Right lobe of liver (tissue), 6 donors: ENCODE results near the gene FAR2. TPM values are rescaled to one million over a fixed set of nuclear protein-coding genes. Genes with fewer than 3 reads are reported as not detected.

Experiments
- ATAC-seq, 4 donors: fragments of 200-7000 bp; cut with Tn5 transposase; one replicate each; pipeline ENCODE4 v1.9.1; 2020; ENCODE audit warnings: mild to moderate bottlenecking in 4 of 4, moderate library complexity in 4 of 4
- DNase-seq, 3 donors: peaks; one replicate each; pipeline ENCODE4 v3.0.0-alpha.2; 2020
- H3K27ac ChIP-seq, 3 donors: fragments of 200-600 bp; one replicate each; pipeline ENCODE4 v1.8.0; 2022
- H3K27me3 ChIP-seq, 2 donors: fragments of 200-600 bp; one replicate each; pipeline ENCODE4 v1.8.0; 2022
- H3K36me3 ChIP-seq, 4 donors: fragments of 200-600 bp; sonication (generic) in 1 of 4; one replicate each; pipeline versions ENCODE4 v1.5.1 to v1.8.0; 2017 to 2022; ENCODE audit warnings: control low read depth in 1 of 4
- H3K4me1 ChIP-seq, 4 donors: fragments of 200-600 bp; sonication (generic) in 1 of 4; one replicate each; pipeline versions ENCODE4 v1.5.1 to v1.8.0; 2017 to 2022; ENCODE audit warnings: control low read depth in 1 of 4
- H3K4me3 ChIP-seq, 3 donors: fragments of 200-600 bp; one replicate each; pipeline ENCODE4 v1.8.0; 2022
- H3K9me3 ChIP-seq, 4 donors: fragments of 200-600 bp; sonication (generic) in 1 of 4; one replicate each; pipeline versions ENCODE4 v1.5.1 to v1.8.0; 2017 to 2022; ENCODE audit warnings: control low read depth in 1 of 4
- CTCF ChIP-seq, 4 donors: fragments of 200-600 bp in 3 of 4; fragments of 450-650 bp in 1 of 4; IDR thresholded peaks; one replicate each; pipeline versions ENCODE4 v1.5.1 to v1.8.0; 2016 to 2022; ENCODE audit warnings: antibody characterized with exemption in 4 of 4, mild to moderate bottlenecking in 2 of 4
- POLR2A ChIP-seq: fragments of 450-650 bp; IDR thresholded peaks from one replicate; pipeline ENCODE4 v1.6.1; 2017; ENCODE audit warnings: antibody characterized with exemption, mild to moderate bottlenecking
- WGBS: methylation state at CpG from one replicate; pipeline ENCODE4 v1.1.6; 2018; ENCODE audit warnings: low coverage, low lambda C conversion rate; ENCODE audit not compliant: insufficient coverage; ENCODE audit errors: missing lambda C conversion rate; 5-methylcytosine and 5-hydroxymethylcytosine counted together
- intact Hi-C, 2 donors: fragments of 100-400 bp; cut with DNase I; formaldehyde crosslinking; loops; one replicate each; pipeline versions ENCODE4 v1.11.2 to v1.14.1; 2022
- total RNA-seq, 6 experiments: library from RNA; depleted of rRNA in 2 of 6; stranded (reverse); fragments of >200 nt in 2 of 6; fragmentation: NEBNext Ultra II Directional in 3 of 6; extraction: Animal tissue kit (Norgen Biotek cat#: 25700) in 3 of 6; gene quantifications; one replicate each; pipeline versions ENCODE4 v1.1.0 to v1.2.4, GENCODE V29; 2016 to 2023
- donor health status: DM: no; HTN: yes; CAD: no.
- donor health status: DM: no; HTN: no; CAD: no.
- donor health status: DM: no; HTN: no; CAD: no.
- donor health status: DM: no; HTN: yes; CAD: no.
- donor health status: DM: no; HTN: yes; CAD: no.

Gene FAR2
- total RNA-seq, 6 experiments from 2014 or later, result 0.87 to 3.4 (median 1.9) TPM

DNA sequence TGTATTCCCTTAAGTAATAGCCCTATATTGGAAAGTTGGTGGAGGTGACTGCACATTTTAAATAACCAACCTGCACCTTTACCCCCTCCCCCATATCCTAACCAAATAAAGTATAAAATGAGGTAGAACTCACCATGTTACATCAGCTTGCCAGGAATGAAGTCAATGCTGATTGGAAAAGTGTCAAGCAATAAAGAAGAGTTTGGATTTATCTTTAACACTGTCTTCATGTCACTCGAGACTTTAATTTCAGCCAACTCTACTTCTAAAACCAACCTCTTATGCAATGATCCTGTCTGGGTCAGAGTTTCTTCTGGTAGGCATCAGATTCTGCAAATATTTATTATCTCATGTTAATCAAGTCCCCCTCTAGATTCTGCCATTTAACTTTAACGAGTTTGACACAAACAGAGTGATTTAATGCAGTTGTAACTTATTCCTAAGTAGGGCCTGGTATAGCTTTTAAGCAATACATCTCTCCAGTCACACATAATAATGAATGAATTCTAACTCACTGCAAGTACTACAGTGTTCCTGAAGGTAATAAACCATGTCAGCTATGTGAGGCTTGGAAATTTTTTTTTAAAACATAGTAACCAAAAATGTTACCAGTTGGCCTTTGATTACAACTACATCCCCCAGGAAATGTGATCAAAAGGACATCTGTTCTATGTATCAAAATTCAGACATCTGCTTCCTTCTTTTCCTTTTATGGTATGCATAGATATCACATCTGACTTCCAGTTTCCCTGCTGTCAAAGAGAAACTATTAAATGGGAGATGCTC, 133.1 kb downstream of the FAR2 start:
- Histone ChIP-seq H3K4me1 (no peaks in the 10 kb centered on the region), H3K27me3 (no peaks in the 10 kb centered on the region), H3K4me3 (no peak overlapping the region), H3K27ac (no peak overlapping the region), H3K9me3 (no peaks in the 10 kb centered on the region), H3K36me3 (no peaks in the 10 kb centered on the region)
- ATAC-seq (no peak), DNase-seq (no peak)
- WGBS, result 42% methylated on average over 2 of the region's 2 CpGs
- intact Hi-C loops, result no loop called here
- no peak for TF ChIP-seq POLR2A
- TF ChIP-seq CTCF (IDR thresholded peaks at IDR 0.05), result no peak

DNA sequence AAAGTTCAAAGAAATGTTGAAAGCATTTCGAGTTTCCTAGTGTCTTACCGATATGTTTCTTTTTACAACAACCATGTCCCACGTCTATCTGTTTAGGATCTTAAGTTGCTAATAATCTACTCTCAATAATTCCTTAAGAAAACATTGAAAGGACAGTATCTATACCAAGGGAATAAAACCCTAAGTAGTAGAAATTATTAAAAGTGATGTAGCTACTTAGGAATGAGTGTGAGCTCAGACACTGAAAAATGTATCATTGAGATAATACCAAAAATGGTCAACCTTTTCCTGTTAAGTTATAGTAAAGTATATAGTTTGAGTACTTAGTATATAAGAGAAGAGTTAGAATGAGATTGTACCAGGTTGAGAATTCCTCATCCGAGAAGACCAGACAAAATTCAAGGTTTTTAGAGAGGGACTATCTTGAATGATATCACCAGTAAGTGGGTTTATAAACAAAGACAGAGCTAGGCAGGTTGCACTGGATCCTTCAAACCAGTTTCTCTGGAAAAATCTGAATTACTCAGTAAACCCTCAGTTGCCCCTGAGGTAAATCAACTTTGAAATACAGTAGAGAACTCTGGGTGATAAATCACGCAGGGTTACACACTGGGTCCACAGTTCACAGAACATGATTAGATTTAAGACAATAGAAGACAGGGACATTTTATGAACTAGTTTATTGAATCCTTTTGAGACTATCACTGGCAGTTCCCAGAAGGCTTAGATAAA, 135.1 kb downstream of the FAR2 start:
- no peak overlapping the region for H3K27ac ChIP-seq
- H3K4me1 ChIP-seq, result no peaks in the 10 kb centered on the region
- no peak overlapping the region for H3K4me3 ChIP-seq
- intact Hi-C loops, result no loop called here
- ATAC-seq (no peak), DNase-seq (no peak)
- no peaks in the 10 kb centered on the region for H3K9me3 ChIP-seq
- WGBS, result 71% methylated on average over 5 of the region's 5 CpGs
- TF ChIP-seq CTCF (IDR thresholded peaks at IDR 0.05), result no peak
- no peak for TF ChIP-seq POLR2A
- H3K27me3 ChIP-seq, result no peaks in the 10 kb centered on the region
- no peaks in the 10 kb centered on the region for H3K36me3 ChIP-seq

DNA sequence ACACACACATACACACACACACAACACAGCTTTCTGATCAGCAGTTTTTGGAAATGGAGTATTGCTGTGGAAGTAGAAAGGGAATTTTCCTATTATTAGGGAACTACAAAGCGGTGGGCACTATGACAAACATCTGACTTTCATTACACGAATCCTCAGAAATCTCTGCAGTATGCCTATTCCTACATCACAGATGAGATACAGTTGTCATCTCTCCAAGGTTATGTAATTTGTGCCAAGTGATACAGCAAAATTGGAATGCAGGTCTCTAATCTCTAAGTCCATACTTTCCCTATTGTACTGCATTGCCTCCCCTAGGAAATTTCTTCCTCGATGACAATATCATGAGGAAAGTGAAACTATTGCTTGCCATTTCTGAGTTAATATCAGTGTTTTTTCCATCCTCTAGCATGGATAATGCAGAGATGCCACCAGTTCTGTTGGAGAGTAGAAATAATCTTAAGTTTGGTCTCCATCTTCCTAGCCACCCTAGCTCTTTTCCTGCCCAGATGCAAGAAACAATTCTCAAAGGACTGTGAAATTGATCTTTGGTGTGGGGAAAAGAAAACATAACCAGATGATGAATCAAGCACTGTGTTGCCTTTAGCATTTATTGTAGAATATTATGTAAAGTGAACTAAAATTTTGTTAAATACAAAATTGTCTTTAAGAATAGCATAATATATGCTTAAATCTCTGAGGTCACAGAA, 137.2 kb downstream of the FAR2 start:
- no peak for DNase-seq
- no peak for TF ChIP-seq POLR2A
- no peak for TF ChIP-seq CTCF (IDR thresholded peaks at IDR 0.05)
- Histone ChIP-seq H3K27me3 (no peaks in the 10 kb centered on the region), H3K4me3 (no peak overlapping the region), H3K9me3 (no peaks in the 10 kb centered on the region), H3K36me3 (no peaks in the 10 kb centered on the region), H3K4me1 (no peaks in the 10 kb centered on the region), H3K27ac (no peak overlapping the region)
- intact Hi-C loops, result no loop called here
- no peak for ATAC-seq
- WGBS, result 86% methylated on average over 3 of the region's 3 CpGs

DNA sequence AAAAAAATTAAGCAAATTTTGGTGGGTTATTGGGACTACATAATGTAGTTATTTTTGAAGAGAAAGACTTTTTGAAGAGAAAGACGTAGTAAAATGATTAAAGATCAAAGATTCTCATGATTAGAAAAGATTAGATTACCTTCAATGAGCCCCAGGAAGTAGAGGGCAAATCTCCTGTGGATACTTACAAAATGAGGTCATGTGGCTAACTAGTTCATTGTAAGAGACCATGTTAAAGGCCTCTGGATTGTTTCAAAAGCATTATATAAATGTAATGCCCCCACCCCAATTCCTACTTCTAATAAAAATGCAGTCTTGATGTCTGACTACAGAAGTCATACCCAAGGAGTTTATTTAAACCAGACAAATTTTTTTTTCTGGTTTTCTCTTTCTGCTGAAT, 138.5 kb downstream of the FAR2 start:
- WGBS, result 53% methylated on average over 1 of the region's 1 CpG
- DNase-seq, result no peak

More for the DNA sequence above, 138.5 kb downstream of the FAR2 start:
- ATAC-seq, result no peak
- no peaks in the 10 kb centered on the region for H3K27me3 ChIP-seq
- intact Hi-C loops, result no loop called here
- no peaks in the 10 kb centered on the region for H3K4me1 ChIP-seq
- H3K27ac ChIP-seq, result no peak overlapping the region
- no peak overlapping the region for H3K4me3 ChIP-seq
- no peaks in the 10 kb centered on the region for H3K36me3 ChIP-seq
- TF ChIP-seq CTCF (IDR thresholded peaks at IDR 0.05) (no peak), POLR2A (no peak)
- no peaks in the 10 kb centered on the region for H3K9me3 ChIP-seq
